ENCODE data around the gene TFCP2. TPM values are rescaled to one million over a fixed set of nuclear protein-coding genes. Genes with fewer than 3 reads are reported as not detected.

TFCP2 gene
- total and polyA plus RNA-seq, 8 donors: 24.1 to 57.6 (median 53.3) TPM

GRCh38 chr12:51131745-51132521 lies 41.0 kb downstream of the TFCP2 start:
- H3K27me3 ChIP-seq: no peaks in the 10 kb centered on the region
- DNase-seq (no peak), ATAC-seq (no peak)
- no peaks in the 10 kb centered on the region for H3K4me1 ChIP-seq
- no peaks in the 10 kb centered on the region for H3K9me3 ChIP-seq
- intact Hi-C loops (cut with DNase I): no loop called here
- no peak overlapping the region for H3K27ac ChIP-seq
- peaks cover 0 to 12% of the 10 kb centered on the region in 2 donors for H3K36me3 ChIP-seq
- no peak for TF ChIP-seq CTCF (IDR thresholded peaks at IDR 0.05)
- H3K4me3 ChIP-seq: no peak overlapping the region

GRCh38 chr12:51128919-51129318 lies 44.0 kb downstream of the TFCP2 start:
- H3K4me1 ChIP-seq: no peaks in the 10 kb centered on the region
- peaks cover 0 to 19% of the 10 kb centered on the region in 2 donors for H3K36me3 ChIP-seq
- no peak overlapping the region for H3K4me3 ChIP-seq
- no peak overlapping the region for H3K27ac ChIP-seq
- H3K9me3 ChIP-seq: no peaks in the 10 kb centered on the region
- TF ChIP-seq CTCF (IDR thresholded peaks at IDR 0.05): no peak
- ATAC-seq (no peak), DNase-seq (no peak)
- intact Hi-C loops (cut with DNase I): no loop called here
- H3K27me3 ChIP-seq: no peaks in the 10 kb centered on the region

- no peak for ATAC-seq
- intact Hi-C loops (cut with DNase I): no loop called here
- no peak for TF ChIP-seq CTCF (IDR thresholded peaks at IDR 0.05)
- Histone ChIP-seq H3K36me3 (peaks cover 0 to 21% of the 10 kb centered on the region in 2 donors), H3K9me3 (no peaks in the 10 kb centered on the region), H3K27me3 (no peaks in the 10 kb centered on the region), H3K27ac (no peak overlapping the region), H3K4me1 (no peaks in the 10 kb centered on the region), H3K4me3 (no peak overlapping the region)
- no peak for DNase-seq
Measured at GRCh38 chr12:51127050-51127729, 45.7 kb downstream of the TFCP2 start.

- ATAC-seq: no peak
- H3K4me1 ChIP-seq: no peaks in the 10 kb centered on the region
- intact Hi-C loops (cut with DNase I): no loop called here
- no peaks in the 10 kb centered on the region for H3K27me3 ChIP-seq
- no peaks in the 10 kb centered on the region for H3K9me3 ChIP-seq
- DNase-seq: no peak
- no peak for TF ChIP-seq CTCF (IDR thresholded peaks at IDR 0.05)
- H3K36me3 ChIP-seq: peaks cover 0 to 21% of the 10 kb centered on the region in 2 donors
- no peak overlapping the region for H3K27ac ChIP-seq
- no peak overlapping the region for H3K4me3 ChIP-seq
Measured at GRCh38 chr12:51126297-51126696, 46.6 kb downstream of the TFCP2 start.

GRCh38 chr12:51124504-51124903 lies 48.4 kb downstream of the TFCP2 start:
- intact Hi-C loops (cut with DNase I): no loop called here
- peaks cover 0 to 15% of the 10 kb centered on the region in 2 donors for H3K36me3 ChIP-seq
- TF ChIP-seq CTCF (IDR thresholded peaks at IDR 0.05): no peak
- H3K9me3 ChIP-seq: no peaks in the 10 kb centered on the region
- H3K4me1 ChIP-seq: no peaks in the 10 kb centered on the region
- H3K27ac ChIP-seq: no peak overlapping the region
- H3K4me3 ChIP-seq: no peak overlapping the region
- DNase-seq (no peak), ATAC-seq (no peak)
- no peaks in the 10 kb centered on the region for H3K27me3 ChIP-seq
